ENCODE data around the gene AP3S1. TPM values are rescaled to one million over a fixed set of nuclear protein-coding genes. Genes with fewer than 3 reads are reported as not detected.

The AP3S1 gene
- total and polyA plus RNA-seq, 2 of the 13 experiments (the other 11 are each of a cell fraction or from before 2014, with no cell fraction given) = 50.5 to 85.9 TPM

DNA sequence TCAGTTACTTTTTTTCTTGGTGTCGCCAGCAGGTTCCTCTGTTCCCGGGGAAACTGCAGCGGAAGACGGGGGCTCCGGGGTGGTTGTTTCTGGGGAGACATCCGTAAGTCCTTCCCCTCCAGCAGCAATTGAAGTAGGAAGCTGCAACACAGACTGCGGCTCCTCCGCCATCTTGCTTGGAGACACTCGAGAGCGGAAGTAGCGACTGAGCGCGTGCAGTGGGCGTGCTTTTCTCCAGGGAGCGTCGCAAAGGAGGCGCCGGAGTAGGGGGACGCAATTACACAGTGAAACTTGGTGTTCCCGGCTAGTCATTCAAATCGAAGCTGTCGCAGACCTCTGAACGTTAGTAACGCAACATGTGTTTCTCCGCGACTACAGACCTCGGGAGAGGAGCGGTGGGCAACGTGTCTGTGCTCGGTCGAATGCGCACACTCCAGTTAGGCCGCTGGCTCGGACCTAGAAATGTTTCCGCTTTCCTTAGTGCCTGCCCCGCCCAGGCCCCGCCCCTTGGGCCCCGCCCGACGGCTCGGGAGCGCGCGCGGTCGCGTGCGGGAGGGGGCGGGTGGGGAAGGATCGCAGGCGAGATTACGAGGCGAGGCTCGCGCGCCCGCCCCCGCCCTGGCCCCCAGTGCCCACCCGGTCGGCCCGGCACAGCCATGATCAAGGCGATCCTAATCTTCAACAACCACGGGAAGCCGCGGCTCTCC lies at the start of gene AP3S1, which contains the start of gene ATG12 (continued):
- peak; percentile 87 for TF ChIP-seq MAZ (IDR thresholded peaks at IDR 0.05; ENCODE audit: borderline replicate concordance, low read depth, low read length)
- peak; percentile 88 for TF ChIP-seq MAZ (CRISPR knock-in tag; IDR thresholded peaks at IDR 0.05; ENCODE audit: low read depth)
- TF ChIP-seq FOSL1 (CRISPR knock-in tag; IDR thresholded peaks at IDR 0.05; ENCODE audit: borderline replicate concordance) = no peak
- TF ChIP-seq MTA1 (CRISPR knock-in tag; IDR thresholded peaks at IDR 0.05; ENCODE audit: borderline replicate concordance) = peak; percentile 54; the same call in 1 of the 2 replicates
- TF ChIP-seq, protein P1, sequence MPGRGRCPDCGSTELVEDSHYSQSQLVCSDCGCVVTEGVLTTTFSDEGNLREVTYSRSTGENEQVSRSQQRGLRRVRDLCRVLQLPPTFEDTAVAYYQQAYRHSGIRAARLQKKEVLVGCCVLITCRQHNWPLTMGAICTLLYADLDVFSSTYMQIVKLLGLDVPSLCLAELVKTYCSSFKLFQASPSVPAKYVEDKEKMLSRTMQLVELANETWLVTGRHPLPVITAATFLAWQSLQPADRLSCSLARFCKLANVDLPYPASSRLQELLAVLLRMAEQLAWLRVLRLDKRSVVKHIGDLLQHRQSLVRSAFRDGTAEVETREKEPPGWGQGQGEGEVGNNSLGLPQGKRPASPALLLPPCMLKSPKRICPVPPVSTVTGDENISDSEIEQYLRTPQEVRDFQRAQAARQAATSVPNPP (CRISPR knock-in tag; IDR thresholded peaks at IDR 0.05) = no peak
- TF ChIP-seq, protein P2, sequence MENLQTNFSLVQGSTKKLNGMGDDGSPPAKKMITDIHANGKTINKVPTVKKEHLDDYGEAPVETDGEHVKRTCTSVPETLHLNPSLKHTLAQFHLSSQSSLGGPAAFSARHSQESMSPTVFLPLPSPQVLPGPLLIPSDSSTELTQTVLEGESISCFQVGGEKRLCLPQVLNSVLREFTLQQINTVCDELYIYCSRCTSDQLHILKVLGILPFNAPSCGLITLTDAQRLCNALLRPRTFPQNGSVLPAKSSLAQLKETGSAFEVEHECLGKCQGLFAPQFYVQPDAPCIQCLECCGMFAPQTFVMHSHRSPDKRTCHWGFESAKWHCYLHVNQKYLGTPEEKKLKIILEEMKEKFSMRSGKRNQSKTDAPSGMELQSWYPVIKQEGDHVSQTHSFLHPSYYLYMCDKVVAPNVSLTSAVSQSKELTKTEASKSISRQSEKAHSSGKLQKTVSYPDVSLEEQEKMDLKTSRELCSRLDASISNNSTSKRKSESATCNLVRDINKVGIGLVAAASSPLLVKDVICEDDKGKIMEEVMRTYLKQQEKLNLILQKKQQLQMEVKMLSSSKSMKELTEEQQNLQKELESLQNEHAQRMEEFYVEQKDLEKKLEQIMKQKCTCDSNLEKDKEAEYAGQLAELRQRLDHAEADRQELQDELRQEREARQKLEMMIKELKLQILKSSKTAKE (CRISPR knock-in tag; IDR thresholded peaks at IDR 0.05; ENCODE audit: borderline replicate concordance) = peak; percentile 56; the same call in 1 of the 2 replicates
- TF ChIP-seq ZNF773 (CRISPR knock-in tag; IDR thresholded peaks at IDR 0.05; ENCODE audit: borderline replicate concordance) = 0 out of 2 replicates have a peak, but pooled peaks have one; percentile 22
- TF ChIP-seq ZSCAN12 (CRISPR knock-in tag; IDR thresholded peaks at IDR 0.05) = no peak
- no peak; the same call in 1 of the 2 replicates for TF ChIP-seq AKAP8 (CRISPR knock-in tag; IDR thresholded peaks at IDR 0.05)
- TF ChIP-seq ZNF678 (CRISPR knock-in tag; IDR thresholded peaks at IDR 0.05) = no peak
- no peak for TF ChIP-seq NFE2L1 (CRISPR knock-in tag; IDR thresholded peaks at IDR 0.05; ENCODE audit: borderline replicate concordance)
- no peak for TF ChIP-seq WIZ (CRISPR knock-in tag; IDR thresholded peaks at IDR 0.05)
- TF ChIP-seq ZNF484 (CRISPR knock-in tag; IDR thresholded peaks at IDR 0.05; ENCODE audit: borderline replicate concordance, low read depth) = no peak
- TF ChIP-seq ZNF672 (CRISPR knock-in tag; IDR thresholded peaks at IDR 0.05) = peak; percentile 77; the same call in 1 of the 2 replicates
- no peak; the same call in 1 of the 2 replicates for TF ChIP-seq NFKBIZ (CRISPR knock-in tag; IDR thresholded peaks at IDR 0.05)
- no peak; the same call in 1 of the 2 replicates for TF ChIP-seq SMAD1 (CRISPR knock-in tag; IDR thresholded peaks at IDR 0.05; ENCODE audit: borderline replicate concordance, low read depth)
- TF ChIP-seq, protein P3, sequence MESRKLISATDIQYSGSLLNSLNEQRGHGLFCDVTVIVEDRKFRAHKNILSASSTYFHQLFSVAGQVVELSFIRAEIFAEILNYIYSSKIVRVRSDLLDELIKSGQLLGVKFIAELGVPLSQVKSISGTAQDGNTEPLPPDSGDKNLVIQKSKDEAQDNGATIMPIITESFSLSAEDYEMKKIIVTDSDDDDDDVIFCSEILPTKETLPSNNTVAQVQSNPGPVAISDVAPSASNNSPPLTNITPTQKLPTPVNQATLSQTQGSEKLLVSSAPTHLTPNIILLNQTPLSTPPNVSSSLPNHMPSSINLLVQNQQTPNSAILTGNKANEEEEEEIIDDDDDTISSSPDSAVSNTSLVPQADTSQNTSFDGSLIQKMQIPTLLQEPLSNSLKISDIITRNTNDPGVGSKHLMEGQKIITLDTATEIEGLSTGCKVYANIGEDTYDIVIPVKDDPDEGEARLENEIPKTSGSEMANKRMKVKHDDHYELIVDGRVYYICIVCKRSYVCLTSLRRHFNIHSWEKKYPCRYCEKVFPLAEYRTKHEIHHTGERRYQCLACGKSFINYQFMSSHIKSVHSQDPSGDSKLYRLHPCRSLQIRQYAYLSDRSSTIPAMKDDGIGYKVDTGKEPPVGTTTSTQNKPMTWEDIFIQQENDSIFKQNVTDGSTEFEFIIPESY (CRISPR knock-in tag; IDR thresholded peaks at IDR 0.05) = peak; percentile 30; the same call in 1 of the 2 replicates
- TF ChIP-seq ZNF879 (CRISPR knock-in tag; IDR thresholded peaks at IDR 0.05) = peak; percentile 92
- TF ChIP-seq, protein P4, sequence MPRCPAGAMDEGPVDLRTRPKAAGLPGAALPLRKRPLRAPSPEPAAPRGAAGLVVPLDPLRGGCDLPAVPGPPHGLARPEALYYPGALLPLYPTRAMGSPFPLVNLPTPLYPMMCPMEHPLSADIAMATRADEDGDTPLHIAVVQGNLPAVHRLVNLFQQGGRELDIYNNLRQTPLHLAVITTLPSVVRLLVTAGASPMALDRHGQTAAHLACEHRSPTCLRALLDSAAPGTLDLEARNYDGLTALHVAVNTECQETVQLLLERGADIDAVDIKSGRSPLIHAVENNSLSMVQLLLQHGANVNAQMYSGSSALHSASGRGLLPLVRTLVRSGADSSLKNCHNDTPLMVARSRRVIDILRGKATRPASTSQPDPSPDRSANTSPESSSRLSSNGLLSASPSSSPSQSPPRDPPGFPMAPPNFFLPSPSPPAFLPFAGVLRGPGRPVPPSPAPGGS (CRISPR knock-in tag; IDR thresholded peaks at IDR 0.05) = peak; percentile 38; the same call in 1 of the 2 replicates
- TF ChIP-seq ZNF777 (CRISPR knock-in tag; IDR thresholded peaks at IDR 0.05) = no peak
- no peak for TF ChIP-seq ZNF75D (CRISPR knock-in tag; IDR thresholded peaks at IDR 0.05; ENCODE audit: borderline replicate concordance)

Data from HepG2 (cell line).